Embryonic facial prominence (tissue), 1 donor: Measurements from ENCODE around the gene UNCX.

Experiments used
- DNase-seq: peaks from one replicate; pipeline ENCODE4 v3.0.0-alpha.2; 2016; ENCODE audit errors: extremely low spot score

The UNCX gene

DNA sequence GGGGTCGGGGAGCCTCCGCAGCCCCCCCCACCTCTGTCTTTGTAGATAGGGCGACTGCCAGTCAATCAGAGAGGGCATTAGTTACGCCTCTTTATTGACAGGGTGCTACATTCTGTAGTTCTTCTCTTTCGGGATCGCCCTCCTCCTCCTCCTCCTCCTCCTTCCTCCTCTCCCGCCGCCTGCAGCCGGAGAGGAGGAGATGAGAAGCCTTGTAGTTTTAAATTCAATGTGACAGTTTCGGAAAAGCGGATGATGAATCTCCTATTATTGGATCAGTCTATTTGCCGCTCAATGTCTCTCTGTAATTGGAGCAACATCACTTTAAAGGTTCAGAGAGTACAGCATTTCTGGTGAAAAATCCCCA is 587 bp upstream of the UNCX start:
- no peak for DNase-seq

DNA sequence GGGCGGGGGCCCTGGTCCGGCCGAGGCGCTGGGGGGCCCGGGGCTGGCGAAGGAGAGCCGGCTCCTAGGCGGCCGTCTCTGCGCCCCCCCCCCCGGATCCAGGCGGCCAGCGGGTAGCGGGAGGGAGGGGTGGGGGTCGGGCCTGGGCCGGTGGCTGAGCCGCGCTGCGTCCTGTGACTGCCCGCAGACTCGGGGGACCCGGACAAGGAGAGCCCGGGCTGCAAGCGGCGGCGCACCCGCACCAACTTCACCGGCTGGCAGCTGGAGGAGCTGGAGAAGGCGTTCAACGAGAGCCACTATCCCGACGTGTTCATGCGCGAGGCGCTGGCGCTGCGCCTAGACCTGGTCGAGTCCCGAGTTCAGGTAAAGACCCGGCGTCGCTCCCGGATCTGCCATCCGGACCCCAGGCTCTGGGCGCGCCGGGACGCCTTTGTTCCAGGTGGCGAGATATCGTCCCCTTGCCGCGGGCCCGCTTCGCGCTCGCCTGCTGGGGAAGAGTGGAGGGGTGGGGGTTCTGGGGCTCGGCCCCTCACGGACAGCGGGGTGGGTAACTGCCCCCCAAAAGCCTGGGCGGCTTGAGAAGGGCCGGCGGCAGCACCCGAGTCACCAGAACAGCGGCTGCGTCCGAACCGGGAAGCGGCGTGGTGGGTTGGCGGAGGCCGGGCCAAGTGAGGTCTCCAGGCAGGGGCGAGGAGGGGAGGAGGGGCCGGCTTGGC is 819 bp downstream of the UNCX start:
- DNase-seq, result no peak

GRCh38 chr7:1234049-1234880 is 1.6 kb downstream of the UNCX start:
- no peak for DNase-seq

DNA sequence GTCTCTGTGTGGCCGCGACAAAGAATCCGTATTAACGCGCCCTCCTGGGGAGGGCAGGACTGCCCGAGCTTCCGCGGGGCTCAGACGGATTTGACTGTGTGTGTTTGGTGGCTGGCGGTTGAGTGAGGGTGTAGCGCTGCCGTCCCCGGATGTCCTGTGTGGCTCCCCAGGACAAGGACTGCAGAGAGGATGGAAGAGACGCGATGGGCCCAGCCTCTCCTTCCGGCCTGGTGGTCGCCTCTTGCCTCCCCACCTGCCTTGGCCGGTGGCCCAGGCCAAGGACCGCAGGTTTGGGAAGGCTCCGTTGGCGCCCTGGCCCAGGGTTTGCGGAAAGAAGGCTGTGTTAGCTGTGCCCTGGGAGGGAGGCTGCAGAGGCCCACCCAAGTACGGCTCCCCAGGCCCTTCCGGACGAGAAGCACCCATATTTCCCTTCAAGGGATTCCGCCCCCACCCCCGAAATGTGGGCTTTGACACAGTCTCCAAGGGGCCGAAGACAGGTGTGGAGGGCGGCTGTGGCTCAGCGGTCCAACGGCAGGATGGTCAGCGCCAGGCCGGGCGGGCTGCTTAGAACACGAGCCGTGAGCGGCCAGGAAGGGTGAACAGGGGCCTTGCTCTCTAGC is 2.3 kb downstream of the UNCX start:
- no peak for DNase-seq

DNA sequence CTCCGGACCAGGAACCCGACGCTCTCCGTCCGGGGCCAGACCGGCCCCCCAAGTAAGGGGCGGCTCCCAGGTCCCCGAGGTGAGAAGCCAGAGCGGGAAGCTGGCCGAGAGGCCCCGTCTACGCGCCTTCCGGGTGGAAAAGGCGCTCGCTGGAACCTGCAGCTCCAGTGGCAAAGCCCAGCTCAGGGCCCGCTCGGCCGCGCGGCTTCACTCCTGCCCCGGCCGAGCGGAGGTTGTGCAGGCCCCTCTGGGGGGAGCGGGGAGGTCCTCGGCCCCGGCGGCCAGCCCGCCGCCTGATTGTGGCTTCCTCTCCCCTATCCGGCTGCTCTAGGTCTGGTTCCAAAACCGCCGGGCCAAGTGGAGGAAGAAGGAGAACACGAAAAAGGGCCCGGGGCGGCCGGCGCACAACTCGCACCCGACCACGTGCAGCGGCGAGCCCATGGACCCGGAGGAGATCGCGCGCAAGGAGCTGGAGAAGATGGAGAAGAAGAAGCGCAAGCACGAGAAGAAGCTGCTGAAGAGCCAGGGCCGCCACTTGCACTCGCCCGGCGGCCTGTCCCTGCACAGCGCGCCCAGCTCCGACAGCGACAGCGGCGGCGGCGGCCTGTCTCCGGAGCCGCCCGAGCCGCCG is 2.9 kb downstream of the UNCX start:
- no peak for DNase-seq

DNA sequence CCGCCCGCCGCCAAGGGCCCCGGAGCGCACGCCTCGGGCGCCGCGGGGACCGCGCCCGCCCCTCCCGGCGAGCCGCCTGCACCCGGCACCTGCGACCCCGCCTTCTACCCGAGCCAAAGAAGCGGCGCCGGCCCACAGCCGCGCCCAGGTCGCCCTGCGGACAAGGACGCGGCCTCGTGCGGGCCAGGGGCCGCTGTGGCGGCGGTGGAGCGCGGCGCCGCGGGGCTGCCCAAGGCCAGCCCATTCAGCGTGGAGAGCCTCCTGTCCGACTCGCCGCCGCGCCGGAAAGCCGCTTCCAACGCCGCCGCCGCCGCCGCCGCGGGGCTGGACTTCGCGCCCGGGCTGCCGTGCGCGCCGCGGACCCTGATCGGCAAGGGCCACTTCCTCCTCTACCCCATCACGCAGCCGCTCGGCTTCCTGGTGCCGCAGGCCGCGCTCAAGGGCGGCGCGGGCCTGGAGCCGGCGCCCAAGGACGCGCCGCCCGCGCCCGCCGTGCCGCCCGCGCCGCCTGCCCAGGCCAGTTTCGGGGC is 3.5 kb downstream of the UNCX start:
- no peak for DNase-seq

DNA sequence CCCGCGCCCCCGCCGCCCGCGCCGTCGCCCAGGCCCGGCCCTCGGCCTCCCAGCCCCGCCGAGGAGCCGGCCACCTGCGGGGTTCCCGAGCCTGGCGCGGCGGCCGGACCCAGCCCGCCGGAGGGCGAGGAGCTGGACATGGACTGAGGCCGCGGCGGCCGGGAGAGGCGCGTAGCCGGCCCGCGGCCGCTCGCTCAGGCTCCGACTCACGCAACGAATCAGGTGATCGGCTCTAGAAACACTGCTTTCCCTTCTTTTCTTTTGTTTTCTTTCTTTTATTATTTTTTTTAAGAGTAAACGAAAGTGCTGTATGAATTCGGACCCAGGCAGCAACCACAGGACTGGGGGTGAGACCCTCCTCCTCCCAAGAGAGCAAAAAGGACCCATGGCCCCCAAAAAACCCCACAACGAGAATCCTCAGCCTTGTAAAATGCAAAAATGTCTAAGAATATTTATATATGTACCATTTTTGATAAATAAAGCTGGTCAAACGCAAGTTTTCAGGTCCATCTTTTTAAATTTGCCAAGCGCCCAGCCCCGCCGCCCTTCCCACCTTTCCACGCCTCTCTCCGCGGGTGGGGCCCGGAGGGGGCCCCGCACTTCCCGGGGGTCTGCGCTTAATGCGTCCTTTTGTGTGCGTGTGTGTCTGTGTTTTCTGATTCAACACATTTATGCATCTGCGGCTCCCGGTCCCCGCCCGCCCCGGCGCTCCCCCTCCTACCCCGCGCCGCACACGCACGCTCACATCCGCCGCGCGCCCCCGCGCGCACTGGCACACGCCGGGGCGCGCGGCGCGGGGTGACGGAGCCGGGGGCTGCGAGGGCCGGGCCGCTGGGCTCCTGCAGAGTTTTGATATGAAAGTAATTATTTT is 4.4 kb downstream of the UNCX start:
- no peak for DNase-seq

- DNase-seq, result no peak
Measured at GRCh38 chr7:1237704-1238255, 5.1 kb downstream of the UNCX start.

GRCh38 chr7:1238450-1238882 is 5.8 kb downstream of the UNCX start:
- DNase-seq, result no peak

- DNase-seq, result no peak
Measured at GRCh38 chr7:1238931-1239802, 6.5 kb downstream of the UNCX start.

DNA sequence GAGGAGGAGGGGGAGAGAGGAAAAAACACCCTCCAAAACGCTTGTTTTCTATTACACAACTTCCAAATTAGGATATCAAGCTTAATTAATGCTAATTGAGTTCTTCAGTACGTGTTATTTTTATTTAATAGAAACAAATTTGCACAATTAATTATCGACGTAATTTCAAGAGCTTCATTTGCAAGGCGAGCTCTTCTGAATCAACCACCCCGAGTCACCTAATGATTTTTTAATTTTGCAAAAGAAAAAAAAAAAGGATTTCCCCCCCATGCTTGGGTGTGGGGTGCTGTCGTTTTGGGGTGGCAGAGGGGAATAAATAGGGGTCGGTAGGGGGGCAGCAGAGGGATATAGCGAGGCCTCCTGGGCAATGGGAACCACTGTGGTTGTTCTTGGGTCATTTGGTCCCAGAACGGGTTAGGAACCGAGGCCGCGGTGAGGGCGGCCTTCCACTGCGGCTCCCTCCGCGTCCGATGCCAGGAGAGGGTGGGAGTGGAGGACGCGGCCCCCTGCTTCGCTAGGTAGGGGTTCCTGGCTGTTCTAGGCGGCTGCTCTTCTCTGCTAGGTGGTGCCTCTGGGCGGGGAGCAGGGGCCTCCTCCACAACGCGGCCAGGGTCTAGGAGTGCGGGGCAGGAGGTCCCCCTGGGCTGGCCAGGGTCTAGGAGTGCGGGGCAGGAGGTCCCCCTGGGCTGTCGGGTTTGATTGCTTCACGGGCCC is 7.3 kb downstream of the UNCX start:
- DNase-seq, result no peak

GRCh38 chr7:1240517-1241257 is 8.0 kb downstream of the UNCX start:
- no peak for DNase-seq

- DNase-seq, result no peak
Measured at GRCh38 chr7:1241258-1241602, 8.6 kb downstream of the UNCX start.

DNA sequence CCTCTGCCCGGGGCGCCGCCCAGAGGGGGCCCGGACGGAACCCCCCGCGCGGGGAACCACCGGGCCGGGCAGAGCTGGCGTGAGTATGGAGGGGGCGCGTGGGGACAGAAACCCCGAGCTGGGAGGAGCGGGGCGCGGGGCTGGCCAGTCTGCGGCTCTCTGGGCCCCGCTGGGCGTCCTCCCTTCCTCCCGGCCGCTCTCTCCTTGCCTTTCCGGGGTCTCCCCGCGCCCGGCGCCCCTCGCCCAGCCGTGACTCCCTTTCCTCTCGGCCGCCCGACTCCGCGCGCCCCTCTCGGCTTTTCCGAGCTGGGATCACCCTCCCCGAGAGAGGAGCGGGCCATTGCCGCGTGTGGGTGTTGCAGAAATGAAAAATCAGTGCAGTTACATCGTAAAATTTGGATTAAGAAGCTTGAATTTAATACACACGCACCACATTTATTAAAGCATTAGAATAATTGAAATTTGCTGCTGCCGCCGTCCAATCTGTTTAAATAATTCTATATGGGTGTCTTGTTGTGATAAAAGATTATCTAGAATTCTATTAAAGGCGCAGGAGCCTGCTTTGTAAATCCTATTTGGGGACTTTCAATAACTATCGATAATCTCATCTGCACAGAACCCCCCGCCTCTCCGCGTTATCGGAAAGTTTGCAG is 9.1 kb downstream of the UNCX start:
- DNase-seq, result no peak

- no peak for DNase-seq
Measured at GRCh38 chr7:1242256-1242605, 9.6 kb downstream of the UNCX start.

- no peak for DNase-seq
Measured at GRCh38 chr7:1242606-1243289, 10.1 kb downstream of the UNCX start.

GRCh38 chr7:1243290-1243963 is 10.8 kb downstream of the UNCX start:
- no peak for DNase-seq
